HG03139 (cell line): ENCODE data around the gene TIMM22.

ENCODE experiments used
- ATAC-seq: cut with Tn5 transposase; IDR thresholded peaks from one replicate; pipeline ENCODE4 v1.9.1; 2021; ENCODE audit not compliant: unreplicated experiment

Gene TIMM22

DNA sequence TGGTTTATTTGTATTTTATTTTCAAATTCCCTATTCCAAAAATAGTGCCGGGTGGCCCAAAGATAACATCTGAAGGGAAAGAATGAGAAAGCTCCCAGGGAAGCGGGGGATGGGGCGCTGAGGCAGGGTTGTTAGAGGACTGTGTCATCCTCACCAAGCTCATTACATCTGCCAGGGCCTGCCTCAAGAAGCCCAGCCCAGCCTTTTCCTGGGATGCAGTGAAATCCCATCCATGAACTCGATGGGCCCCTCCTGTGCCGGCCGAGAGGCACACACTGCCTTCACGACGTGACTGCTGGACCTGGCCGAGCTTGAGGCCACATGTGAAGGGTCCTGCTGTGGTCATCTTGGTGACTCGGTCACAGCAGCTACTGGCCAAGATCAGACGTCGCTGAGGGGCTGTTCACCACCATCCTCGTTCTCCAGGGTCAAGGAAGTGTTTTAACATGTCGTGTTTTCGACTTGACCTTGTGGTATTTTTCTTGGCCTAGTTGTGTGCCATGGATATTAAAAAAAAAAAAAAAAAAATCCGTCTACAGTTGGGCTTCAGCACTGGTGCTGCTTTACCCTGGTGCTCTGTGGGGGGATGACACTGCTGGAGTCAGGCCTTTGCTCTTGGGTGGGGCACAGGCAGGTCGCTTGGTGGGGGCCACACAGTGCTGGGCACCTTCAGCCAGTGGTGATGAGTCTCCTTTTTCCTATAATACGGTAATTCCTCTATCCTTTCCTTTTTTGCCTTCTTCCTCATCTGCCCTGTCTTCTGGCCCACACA, 4.9 kb downstream of the TIMM22 start:
- ATAC-seq, result no peak

DNA sequence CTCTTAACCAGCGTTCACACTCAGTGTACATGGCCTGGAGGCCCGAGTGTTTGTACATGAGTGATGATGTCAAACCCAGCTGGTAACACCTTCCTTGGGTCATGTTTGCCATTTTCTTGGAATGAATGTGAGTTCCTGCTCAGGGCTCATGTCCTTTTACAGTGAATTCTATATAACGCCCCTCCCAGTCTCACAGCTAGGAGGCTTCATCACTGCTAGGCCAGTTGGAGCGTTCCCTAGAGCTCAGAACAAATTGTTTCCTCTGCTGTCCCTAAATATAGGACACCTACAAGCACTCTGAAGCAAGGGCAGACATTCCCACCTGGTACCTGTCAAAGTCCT, 5.5 kb downstream of the TIMM22 start:
- ATAC-seq, result no peak

DNA sequence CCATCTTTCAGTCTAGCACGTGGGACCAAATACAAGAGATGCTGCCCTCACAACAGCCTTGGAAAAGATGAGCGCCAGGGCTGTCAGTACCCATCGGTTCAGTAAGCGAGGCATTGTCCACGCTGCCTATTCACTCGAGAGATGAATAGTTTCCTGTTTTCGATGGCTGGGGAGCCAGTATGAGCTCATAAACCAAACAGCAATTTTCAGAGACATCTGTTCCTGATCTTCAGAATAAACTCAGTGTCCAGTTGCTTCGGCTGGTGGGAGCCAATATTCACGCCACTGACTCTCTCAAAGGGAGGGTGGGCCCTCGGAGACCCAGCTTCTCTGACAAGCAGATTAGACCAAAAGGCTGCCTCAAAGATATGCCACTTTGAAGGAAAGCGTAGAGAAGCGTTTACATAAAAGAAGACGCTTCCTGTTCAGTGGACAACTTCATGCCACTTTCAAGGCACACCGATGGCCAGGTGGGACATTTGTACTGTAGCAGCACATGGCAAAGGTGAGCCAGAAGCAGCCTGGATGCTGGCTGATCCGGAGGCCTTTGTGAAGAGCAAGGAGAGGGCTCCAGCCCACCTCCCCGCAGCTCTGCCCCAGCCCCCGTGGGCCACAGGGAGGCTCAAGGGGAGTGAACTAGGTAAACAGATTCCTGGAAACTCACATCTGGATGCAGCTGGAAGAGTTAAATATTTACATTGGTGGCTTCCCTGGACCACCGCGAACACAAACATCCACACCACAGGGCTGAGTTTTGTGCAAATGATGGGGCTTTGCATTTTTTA, 6.0 kb downstream of the TIMM22 start:
- ATAC-seq, result no peak

DNA sequence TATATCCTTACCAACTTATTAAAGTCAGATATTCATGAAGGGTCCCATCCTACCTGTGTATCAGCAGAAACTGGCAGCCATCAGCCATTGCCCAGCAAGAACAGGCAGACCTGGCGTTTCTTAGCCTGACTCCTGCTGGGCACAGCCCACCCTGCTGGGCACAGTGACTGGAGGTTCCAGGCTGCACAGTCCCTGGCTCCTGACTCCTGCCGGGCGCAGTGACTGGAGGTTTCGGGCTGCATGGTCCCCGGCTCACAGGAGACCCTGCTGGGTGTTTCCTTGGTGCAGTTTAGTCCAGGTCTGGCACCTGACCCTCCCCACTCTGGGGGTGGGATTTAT, 6.7 kb downstream of the TIMM22 start:
- ATAC-seq, result no peak

DNA sequence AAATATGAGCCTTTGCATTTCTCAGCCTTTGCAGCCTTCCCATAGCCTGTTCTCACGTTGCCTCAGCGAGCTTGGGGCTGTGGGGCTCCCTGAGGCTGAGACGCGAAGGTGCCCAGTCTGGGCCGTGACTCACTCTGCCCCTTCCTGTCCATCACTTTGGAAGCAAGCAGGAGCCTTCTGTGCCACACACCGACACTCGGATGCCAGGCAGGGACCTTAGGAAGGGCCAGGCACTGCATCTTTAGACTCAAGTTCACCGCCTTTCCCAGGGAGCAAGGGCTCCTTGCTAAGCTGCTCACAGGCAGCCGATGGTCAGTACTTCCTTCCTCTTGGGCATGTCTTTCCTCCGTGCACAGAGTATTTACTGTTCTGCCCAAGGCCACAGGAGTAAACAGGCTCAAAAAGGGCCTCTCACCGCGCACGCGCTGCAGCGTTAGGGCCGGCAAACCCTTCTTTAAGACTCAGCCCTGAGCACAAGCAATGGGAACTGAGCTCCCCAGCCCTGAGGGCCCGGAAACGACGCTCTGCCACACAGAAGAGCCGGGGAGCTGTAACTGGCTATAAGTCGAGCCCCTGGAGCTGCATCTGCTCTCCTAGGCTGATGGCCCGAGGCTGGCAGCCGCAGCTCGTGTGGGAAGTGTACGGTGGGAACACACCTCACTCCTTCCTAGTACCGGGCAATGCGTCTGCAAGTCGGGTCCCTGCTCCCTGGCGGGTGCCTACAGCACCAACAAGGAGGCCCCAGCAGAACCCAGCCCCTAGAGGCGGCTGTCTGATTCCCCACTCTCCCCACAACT, 7.2 kb downstream of the TIMM22 start:
- ATAC-seq, result no peak

DNA sequence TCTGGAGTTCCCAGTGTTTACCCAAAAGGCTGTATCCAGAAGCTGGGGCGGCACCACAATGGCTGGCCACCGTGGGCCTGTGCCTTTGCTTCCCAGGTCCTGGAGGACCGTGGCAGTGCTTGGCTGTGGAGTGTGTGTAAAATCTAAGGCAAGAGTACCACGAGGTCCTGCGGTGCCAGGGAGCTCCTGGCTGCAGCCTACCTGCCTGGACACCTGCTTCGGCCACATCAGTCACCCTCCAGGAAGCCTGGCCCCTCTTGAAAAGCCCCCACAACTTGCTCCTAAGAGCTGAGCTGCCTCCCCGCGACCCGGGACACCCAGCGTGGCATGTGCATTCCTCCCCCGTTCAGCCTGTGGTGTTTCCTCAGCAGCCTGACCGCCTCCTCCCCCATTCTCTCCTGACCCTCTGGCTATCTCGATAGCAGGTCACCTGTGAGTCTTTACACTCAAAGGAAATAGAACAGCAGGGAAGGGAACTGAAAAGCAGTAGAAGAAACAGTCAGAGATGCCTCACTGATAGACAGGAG, 7.9 kb downstream of the TIMM22 start:
- no peak for ATAC-seq

DNA sequence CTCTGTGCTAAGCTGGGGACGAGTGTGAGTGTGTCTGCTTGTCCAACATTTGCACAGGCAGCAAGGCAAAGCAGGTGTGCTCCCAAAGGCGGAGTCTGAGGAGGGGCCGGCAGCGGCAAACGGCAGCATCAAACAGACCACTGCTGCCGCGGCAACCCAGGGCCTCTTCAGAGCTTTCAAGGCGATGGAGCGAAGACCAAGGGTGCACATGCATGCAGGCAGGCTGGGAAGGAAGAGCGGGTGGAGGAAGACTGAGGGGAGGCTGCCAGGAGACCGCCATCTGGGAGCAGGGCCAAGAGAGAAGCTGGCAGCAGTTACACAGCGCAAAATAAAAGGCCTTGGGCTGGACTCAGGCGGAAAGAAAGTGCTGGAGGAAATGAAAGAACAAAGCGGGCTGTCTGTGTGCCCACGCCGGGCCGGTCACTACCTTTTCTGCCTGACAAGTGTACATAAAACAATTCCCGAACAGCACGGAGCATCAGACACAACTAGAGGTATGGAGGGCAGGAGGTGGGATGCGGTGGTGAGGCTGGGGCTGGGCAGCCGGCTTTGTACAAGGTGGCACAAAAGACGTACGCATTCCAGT, 8.5 kb downstream of the TIMM22 start:
- no peak for ATAC-seq

DNA sequence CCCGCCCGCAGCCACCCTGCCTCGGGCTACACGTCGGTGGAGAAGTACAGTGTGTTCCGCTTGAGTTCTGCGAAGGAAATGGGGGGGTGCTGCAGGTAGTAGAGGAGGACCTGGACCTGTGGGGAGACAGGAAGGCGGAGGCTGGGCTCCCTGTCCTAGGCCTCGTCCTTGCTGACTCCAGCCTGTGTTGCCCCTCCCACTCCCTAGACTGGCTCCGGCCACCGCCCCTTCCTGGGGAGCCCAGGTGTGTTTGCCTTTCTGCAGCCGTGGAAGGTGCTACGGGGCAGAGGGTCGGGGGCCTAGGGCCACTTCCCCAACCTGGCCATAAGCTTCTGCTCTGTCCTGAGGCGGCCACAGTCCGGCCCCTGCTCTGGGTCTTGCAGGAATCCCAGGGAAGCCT, 9.1 kb downstream of the TIMM22 start:
- no peak for ATAC-seq

DNA sequence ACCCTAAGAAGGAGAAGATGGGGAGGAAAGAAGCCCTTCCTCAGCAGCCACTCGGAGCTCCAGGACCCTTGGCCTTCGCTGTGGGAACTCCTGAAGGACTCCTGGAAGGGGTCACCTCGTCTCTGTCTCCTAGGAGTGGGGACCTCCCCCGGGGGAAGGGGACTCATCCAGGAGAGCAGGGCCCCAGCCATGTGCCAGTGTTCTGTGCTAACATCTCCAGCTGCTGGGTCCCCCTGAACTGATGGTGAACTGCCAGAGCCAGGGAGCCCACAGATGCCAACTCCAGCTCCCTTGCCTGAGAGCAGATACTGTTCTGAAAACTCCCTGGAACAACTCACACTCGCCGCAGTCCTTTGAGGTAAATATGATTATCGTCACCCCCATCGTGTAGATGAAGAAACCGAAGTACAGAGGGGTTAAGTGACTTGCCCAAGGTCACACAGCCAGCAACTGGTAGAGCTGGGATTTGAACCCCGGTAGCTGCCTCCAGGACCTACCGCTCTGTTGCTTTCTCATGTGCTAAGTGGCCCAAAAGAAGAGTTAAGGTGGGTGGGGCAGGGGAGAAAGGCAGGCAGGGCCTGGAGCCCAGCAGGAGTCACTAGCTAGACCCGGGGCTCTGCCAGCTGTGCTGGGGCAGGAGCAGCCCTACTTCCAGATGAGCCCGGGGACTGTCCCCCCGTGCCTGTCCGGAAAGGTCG, 10.5 kb downstream of the TIMM22 start:
- no peak for ATAC-seq

DNA sequence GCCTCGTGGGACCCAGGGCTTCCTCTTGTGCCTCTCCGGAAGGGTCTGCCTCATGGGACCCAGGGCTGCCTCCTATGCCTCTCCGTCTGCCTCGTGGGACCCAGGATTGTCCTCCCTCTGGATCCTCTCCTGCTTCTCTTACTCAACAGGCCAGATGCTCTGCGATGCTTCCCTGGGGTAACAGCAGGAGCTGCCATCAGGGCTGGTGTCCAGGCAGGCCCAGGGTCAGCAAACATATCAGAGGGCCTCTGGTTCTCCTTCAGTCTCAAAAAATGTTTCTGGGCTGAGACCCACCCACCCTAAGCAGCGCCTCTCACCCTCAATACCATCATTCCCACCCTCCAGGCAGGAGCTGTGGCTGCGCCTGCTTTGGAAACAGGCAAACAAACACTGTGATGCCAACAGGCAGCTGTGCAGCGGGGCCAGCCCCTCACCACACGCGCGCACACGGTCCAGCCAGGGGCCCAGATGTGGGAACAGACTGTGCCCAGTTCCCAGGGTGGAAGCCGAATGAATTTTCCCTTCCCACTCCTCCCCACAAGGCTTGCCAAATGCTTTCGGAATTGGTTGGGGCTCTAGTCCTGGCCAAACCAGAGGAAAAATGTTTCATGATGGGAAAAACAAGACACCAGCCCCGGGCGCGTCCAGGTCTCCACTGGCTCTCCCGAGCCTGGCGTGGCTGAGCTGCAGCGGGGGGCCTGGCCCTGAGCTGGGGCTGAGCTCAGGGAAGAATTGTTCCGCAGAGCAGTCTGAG, 11.3 kb downstream of the TIMM22 start:
- ATAC-seq, result no peak

DNA sequence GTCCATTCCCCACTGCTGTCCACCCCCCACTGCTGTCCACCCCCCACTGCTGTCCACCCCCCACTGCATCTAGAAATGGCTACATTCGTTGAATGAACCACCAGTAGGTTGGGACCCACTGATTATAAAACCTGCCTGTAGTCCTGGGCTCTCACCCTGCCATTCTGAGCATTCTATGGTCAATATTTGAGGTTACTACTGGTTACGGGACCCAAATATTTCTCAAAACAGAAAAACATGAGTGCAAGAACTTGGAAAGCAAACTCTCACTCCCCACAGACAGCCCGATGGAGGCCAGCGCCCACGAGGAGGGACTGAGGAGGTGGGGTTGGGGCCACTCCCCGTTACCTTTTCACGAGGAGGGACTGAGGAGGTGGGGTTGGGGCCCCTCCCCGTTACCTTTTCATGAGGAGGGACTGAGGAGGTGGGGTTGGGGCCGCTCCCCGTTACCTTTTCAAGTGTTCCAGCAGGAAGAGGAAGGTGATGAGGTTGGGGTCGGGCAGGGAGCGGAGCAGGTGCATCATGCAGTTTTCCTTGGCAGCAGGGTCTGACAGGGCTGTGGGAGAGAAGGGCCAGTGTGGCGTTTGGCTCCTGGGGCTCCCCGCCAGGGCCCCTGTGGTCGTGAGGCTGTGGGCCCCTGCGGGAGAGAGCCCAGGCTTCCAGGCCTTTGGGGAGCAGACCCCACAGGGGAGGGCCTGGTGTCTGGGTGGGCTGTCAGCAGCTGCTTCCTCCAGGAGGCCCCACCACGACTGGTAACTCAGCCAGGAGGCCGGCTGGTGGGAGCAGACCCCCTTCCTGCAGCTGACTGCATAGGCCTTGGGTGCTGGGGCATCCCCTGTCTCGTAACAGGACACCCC, 12.5 kb downstream of the TIMM22 start:
- ATAC-seq, result no peak

DNA sequence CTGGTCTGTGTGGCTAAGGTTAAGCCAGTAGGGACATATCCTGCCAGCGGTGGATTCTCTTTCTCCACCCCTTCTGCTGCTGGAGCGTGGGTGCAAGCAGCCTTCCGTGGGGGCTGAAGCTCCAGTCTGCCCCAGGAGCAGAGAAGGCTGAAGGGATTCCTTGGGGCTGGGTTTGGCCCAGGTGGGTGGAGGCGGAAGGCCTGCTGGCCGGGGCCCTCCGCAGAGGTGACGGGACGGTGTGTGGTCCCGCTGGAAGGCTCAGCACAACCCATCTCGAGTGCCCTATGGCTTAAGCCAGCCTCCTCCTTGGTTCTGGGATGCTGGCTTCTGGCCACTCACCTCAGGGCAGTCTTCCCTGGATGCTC, 13.1 kb downstream of the TIMM22 start:
- no peak for ATAC-seq

DNA sequence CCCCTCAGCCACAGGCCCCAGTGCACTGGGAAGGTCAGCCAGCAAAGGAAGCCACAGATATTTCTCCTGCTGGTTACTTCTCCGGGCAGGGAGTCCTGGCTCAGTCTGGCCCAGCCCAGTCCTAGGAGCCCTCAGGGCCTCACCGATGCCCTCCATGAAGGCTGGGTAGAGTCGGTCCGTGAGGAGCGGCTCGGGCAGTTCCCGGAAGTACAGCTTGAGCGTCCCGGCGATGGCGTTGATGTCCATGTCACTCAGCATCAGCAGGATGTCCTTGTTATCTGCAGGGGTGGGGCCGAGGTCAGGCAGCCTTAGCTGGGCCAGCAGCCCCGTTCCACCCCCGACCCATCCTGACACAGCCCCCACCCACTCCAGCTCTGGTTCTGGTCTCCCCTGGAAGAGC, 13.7 kb downstream of the TIMM22 start:
- ATAC-seq, result no peak

DNA sequence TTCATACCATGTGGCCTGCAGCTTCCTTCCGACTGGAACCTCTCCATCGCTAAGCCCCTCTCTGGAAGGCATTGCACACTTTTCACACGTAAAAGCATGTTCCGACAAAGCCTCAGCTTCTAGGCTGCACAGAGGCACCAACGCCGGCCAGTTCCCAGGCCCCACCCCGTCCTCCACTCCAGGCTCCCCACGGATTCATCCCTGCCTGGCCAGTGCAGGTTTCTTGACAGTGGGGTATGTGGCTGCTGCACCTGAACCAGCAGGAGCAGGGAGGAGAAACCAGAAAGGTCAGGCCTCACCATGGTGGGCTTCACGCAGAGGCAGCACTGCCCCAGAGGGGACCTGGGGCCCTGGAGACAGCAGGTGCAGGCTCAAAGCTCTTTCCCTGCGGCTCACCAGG, 14.2 kb downstream of the TIMM22 start:
- ATAC-seq, result no peak

DNA sequence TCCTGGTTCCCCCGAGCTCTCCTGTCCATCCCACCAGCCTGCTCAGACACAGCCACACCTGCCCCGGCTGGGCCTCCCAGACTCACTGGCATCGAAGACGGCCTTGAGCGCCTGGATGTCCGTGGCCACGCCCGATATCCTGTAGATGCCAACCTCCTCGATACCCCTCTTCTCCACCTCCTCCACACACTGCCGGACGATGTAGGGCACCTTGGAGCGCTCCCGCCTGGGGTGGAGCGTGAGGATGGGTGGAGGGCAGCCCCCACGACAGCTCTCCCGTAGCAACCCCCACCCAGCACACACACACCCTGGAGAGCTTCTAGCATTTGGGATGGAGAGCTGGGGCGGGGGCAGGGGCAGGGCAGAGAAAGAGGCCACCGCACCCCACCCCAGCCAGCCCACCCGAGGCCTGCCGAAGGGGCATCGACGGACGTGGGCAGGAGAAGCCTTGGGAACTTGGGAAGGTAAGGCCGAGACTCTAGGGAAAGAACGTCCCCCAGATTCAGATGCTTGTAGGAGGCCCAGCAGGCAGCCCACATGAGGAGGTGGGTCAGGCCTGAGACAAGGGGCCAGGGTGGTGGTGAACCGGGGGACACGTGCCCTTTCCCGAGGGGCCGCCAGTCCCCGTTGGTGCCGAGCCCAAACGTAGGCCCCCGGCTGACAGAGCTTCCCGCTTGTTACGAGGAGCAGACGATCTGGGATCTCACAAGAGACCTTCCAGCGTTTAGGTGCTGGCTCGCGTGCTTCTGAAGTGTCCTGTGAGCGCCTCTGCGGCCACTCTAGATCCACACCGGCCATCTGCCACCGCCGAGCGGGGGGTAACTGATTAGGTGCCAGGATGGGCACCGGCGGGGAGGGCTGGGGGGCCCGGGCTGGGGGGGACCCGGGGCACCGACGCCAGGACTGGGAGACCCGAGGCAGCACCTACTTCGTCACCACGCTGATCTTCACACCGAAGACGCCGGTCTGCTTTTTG, 15.1 kb downstream of the TIMM22 start:
- ATAC-seq, result no peak

DNA sequence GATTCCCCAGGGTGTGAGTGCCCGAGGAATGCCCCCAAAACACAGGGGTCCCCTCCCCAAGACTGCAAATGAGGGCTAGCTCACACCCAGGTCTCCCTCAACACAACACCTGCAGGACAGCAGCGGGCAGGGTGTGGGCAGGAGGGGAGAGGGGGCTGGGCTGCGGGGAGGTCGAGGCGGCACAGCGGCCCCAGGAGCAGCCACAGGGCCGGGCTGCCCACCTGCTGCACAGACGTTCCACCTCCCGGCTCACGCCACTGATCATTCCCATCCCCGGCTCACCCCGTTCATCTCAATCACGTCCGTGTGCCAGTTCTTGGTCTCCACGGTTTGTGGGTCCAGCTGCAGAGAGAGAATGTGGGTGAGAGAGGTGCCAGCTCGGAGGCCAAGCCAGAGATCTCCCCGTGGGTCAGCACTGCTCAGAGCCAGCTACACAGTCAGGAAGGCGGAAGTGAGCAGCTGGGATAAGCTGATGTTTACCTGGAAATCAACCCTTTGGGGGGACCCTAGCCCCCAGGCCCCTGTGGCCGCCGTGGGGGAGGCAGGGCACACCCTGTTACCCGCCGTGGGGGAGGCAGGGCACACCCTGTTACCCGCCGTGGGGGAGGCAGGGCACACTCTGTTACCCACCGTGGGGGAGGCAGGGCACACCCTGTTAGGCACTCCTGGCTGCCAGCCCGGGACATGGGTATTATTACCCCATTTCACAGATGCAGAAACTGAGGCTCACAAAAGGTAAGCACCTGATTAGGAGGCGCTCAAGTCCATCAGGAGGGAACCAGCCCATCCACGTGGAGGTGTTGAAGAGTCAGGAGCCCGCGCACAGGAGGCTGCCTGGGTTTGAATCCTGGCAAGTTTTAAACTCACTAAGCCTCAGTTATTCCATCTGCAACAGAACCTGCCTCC, 16.1 kb downstream of the TIMM22 start:
- no peak for ATAC-seq

DNA sequence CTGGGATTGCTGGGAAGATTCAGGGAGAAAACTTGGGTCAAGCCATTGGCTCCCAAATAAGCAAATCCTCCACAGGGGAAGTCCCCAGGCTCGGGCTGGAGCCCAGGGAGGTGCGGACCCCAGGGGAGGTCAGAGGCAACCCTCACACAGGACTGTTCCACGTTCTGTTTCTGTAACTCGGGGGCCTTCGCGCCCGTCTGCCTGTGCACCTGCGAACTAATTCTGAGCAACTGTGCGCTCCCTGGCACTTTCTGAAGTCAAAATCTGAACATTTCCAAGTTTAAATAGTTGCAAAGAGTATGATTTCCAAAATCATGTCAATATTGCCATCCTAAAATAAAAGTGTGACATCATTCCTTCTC, 16.8 kb downstream of the TIMM22 start:
- ATAC-seq, result no peak
